ENCODE results near the gene SNTB2.

DNA sequence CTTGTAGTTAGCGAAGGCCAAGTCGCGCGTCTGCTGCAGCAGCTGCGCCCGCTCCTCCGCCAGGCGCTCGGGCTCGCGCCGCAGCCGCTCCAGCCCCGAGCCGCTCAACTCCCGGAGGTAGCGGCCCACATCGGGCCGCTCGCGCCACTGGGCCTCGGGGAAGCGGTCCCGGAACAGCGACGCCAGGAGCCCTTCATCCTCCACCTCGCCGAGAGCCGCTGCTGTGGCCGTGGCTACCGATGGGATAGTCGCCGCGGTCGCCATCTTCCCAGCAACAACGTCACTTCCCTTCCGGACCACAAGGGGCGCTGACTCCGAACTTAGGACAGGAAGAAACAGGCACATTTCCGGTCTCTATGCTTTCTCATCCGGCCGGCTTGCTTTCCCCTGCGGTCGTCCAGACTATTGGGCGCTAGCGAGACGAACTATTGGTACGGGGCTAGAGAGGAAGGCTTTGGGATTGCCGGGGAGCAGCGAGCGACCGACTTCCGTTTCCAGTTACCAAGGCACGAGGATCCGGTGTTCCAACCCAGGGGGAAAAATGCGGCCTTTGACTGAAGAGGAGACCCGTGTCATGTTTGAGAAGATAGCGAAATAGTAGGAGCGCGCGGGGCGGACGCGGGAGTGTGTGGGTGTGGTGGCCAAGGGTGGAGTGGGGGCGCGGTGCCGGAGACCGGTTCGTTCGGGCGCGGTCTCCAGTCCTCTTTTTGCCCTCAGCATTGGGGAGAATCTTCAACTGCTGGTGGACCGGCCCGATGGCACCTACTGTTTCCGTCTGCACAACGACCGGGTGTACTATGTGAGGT, 152.5 kb downstream of the SNTB2 start, which contains the start of the genes COG8 and NIP7:
- TF ChIP-seq, protein P1, sequence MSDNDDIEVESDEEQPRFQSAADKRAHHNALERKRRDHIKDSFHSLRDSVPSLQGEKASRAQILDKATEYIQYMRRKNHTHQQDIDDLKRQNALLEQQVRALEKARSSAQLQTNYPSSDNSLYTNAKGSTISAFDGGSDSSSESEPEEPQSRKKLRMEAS (IDR thresholded peaks at IDR 0.05) = peak; percentile 98
- TF ChIP-seq, protein P2, sequence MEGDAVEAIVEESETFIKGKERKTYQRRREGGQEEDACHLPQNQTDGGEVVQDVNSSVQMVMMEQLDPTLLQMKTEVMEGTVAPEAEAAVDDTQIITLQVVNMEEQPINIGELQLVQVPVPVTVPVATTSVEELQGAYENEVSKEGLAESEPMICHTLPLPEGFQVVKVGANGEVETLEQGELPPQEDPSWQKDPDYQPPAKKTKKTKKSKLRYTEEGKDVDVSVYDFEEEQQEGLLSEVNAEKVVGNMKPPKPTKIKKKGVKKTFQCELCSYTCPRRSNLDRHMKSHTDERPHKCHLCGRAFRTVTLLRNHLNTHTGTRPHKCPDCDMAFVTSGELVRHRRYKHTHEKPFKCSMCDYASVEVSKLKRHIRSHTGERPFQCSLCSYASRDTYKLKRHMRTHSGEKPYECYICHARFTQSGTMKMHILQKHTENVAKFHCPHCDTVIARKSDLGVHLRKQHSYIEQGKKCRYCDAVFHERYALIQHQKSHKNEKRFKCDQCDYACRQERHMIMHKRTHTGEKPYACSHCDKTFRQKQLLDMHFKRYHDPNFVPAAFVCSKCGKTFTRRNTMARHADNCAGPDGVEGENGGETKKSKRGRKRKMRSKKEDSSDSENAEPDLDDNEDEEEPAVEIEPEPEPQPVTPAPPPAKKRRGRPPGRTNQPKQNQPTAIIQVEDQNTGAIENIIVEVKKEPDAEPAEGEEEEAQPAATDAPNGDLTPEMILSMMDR (IDR thresholded peaks at IDR 0.05; ENCODE audit: low read depth, low read length, missing input control) = peak; percentile 92
- TF ChIP-seq, protein P3, sequence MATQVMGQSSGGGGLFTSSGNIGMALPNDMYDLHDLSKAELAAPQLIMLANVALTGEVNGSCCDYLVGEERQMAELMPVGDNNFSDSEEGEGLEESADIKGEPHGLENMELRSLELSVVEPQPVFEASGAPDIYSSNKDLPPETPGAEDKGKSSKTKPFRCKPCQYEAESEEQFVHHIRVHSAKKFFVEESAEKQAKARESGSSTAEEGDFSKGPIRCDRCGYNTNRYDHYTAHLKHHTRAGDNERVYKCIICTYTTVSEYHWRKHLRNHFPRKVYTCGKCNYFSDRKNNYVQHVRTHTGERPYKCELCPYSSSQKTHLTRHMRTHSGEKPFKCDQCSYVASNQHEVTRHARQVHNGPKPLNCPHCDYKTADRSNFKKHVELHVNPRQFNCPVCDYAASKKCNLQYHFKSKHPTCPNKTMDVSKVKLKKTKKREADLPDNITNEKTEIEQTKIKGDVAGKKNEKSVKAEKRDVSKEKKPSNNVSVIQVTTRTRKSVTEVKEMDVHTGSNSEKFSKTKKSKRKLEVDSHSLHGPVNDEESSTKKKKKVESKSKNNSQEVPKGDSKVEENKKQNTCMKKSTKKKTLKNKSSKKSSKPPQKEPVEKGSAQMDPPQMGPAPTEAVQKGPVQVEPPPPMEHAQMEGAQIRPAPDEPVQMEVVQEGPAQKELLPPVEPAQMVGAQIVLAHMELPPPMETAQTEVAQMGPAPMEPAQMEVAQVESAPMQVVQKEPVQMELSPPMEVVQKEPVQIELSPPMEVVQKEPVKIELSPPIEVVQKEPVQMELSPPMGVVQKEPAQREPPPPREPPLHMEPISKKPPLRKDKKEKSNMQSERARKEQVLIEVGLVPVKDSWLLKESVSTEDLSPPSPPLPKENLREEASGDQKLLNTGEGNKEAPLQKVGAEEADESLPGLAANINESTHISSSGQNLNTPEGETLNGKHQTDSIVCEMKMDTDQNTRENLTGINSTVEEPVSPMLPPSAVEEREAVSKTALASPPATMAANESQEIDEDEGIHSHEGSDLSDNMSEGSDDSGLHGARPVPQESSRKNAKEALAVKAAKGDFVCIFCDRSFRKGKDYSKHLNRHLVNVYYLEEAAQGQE (IDR thresholded peaks at IDR 0.05) = peak; percentile 91
- TF ChIP-seq RAD21 (IDR thresholded peaks at IDR 0.05) (peak; percentile 75), GABPA (IDR thresholded peaks at IDR 0.05 in 1 of 2, conservative IDR thresholded peaks at IDR 0.05 in 1 of 2) (peak; percentile 97 to 99), EGR1 (IDR thresholded peaks at IDR 0.05; ENCODE audit: low read depth in 2 of 2) (peak; percentile 71 to 89), FOXA1 (IDR thresholded peaks at IDR 0.05) (peak; percentile 65)

Data from liver (tissue), 3 donors.